Glomerular visceral epithelial cell (primary cell): Measurements from ENCODE around the gene DUSP22.

Source experiments
- DNase-seq: peaks from one replicate; pipeline ENCODE4 v3.0.0-alpha.2; 2016; ENCODE audit errors: extremely low spot score

Gene DUSP22

GRCh38 chr6:338815-339262 is 46.6 kb downstream of the DUSP22 start:
- DNase-seq = no peak

- DNase-seq = no peak
Measured at GRCh38 chr6:339480-339879, 47.2 kb downstream of the DUSP22 start.

- DNase-seq = no peak
Measured at GRCh38 chr6:340186-340955, 48.1 kb downstream of the DUSP22 start.

- DNase-seq = no peak
Measured at GRCh38 chr6:340991-341827, 48.9 kb downstream of the DUSP22 start.

GRCh38 chr6:341914-342831 is 49.9 kb downstream of the DUSP22 start:
- DNase-seq = no peak

- no peak for DNase-seq
Measured at GRCh38 chr6:342832-343179, 50.5 kb downstream of the DUSP22 start.

GRCh38 chr6:343226-343935 is 51.1 kb downstream of the DUSP22 start:
- no peak for DNase-seq

GRCh38 chr6:343960-344815 is 51.9 kb downstream of the DUSP22 start:
- DNase-seq = no peak

- no peak for DNase-seq
Measured at GRCh38 chr6:344816-345340, 52.6 kb downstream of the DUSP22 start.

- no peak for DNase-seq
Measured at GRCh38 chr6:345747-346385, 53.6 kb downstream of the DUSP22 start.

- DNase-seq = no peak
Measured at GRCh38 chr6:346386-347030, 54.2 kb downstream of the DUSP22 start.

GRCh38 chr6:347232-347631 is 54.9 kb downstream of the DUSP22 start:
- no peak for DNase-seq

- DNase-seq = no peak
Measured at GRCh38 chr6:347951-348859, 55.9 kb downstream of the DUSP22 start.

- no peak for DNase-seq
Measured at GRCh38 chr6:348860-349396, 56.6 kb downstream of the DUSP22 start.

GRCh38 chr6:349491-349921 is 57.2 kb downstream of the DUSP22 start:
- DNase-seq = no peak

GRCh38 chr6:350371-350770 is 58.1 kb downstream of the DUSP22 start:
- DNase-seq = no peak

GRCh38 chr6:351011-351866 is 59.0 kb downstream of the DUSP22 start:
- DNase-seq = no peak
